Measurements from ENCODE around the gene DSE.

Gene DSE

DNA sequence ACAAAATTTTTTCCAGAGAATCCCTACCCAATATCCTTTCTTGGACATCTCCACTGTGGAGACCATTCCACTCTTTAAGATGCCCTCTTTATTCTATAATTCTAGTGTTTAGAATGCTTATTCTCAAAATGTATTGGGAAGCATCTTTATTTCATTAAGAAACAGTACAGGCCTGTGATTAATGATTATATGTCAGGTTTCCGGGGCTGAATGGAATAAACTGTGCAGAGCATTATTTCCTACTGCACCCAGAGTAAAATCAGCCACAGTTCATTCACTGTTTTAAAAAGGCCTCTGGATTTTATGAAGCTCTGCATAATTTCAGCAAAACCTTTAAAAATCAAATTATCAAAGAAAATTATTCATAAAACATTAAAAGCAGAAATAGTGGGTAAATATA, 42.6 kb downstream of the DSE start:
- DNase-seq (ENCODE audit: low spot score): no peak

DNA sequence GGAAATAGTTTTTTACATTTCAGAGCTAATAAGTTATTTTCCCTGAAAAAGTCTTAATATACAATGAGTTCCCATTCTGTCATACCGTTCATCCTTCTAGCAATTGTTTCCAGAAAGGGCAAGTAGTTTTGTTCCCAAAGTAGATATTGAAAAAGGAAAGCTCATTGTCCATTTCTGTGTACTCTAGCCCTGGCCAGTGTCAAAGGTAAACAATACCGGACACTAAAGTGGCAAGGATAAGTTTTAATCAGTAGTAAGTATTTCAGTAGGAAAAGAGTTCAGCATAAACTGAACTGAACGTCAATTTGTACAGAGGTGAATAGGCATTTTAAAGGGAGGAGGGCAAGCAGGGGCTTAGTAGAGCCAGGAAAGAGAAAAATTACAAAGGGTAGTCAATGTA, 46.9 kb downstream of the DSE start:
- DNase-seq (ENCODE audit: low spot score): no peak

- no peak for DNase-seq (ENCODE audit: low spot score)
Measured at GRCh38 chr6:116419069-116419786, 48.5 kb downstream of the DSE start.

- no peak for DNase-seq (ENCODE audit: low spot score)
Measured at GRCh38 chr6:116420341-116420740, 49.6 kb downstream of the DSE start.

- DNase-seq (ENCODE audit: low spot score): no peak
Measured at GRCh38 chr6:116422238-116422637, 51.5 kb downstream of the DSE start.

GRCh38 chr6:116424001-116424400, 53.3 kb downstream of the DSE start:
- DNase-seq (ENCODE audit: low spot score): no peak

GRCh38 chr6:116426551-116426950, 55.8 kb downstream of the DSE start:
- DNase-seq (ENCODE audit: low spot score): no peak

DNA sequence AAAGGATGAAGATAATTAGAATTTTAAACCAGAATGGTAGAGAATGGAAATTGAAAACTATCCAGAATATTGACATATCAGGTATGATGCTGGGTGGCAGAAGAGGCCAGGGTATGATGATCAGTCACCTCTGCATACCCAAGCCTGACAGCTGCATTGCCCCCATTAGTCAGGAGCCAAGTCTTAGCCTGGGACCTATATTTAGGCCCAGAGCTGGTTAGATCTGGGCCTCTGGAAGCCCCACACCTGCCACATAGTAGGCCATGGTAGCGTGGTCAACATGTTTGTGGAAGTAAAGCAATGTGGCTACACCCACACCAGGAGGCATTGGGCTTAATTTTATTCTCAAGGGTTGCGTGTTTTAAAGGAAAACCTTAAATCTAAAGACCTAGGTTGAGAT, 58.4 kb downstream of the DSE start:
- DNase-seq (ENCODE audit: low spot score): no peak

DNA sequence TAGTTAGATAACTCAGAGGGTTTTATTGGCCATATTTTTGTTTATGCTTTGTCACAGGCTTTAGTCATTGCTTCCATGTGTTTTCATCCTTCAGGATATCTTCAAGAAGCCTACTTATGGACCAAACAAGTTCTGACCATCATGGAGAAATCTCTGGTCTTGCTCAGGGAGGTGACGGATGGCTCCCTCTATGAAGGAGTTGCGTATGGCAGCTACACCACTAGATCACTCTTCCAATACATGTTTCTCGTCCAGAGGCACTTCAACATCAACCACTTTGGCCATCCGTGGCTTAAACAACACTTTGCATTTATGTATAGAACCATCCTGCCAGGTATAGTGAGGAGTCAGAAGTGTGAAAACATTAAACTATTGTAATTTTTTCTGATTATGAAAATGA, 60.1 kb downstream of the DSE start:
- DNase-seq (ENCODE audit: low spot score): no peak

- no peak for DNase-seq (ENCODE audit: low spot score)
Measured at GRCh38 chr6:116431964-116432595, 61.3 kb downstream of the DSE start.

- no peak for DNase-seq (ENCODE audit: low spot score)
Measured at GRCh38 chr6:116433206-116433712, 62.5 kb downstream of the DSE start.

DNA sequence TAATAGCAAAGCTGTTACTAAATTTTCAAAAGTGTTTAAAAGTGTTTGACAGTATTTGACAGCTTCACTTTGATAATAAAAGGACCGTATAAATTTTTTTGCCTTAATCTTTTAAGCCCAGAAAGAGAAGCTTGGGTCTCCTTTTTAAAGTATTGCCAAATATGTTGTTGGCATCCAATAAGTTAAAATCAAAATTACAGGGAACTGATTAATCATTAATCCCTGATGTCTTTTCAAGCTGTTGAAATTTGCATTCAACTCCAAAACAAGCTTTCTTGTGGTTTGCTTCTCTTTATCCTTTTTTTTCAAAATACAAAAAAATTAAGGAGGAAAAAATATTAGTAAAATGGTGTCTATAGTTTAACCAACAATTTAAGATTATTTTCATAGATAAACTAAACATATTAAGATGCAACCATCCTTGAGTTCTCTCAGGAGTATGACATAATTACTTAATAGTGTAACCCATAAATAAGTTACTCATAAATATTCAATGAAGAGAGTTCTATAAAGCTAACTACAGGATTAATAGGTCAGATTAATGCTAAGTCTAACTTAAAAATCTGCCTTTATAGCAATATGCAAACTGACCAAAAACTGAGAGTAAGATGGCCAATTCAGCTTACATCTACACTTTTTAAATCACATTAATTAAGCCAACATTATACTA, 63.4 kb downstream of the DSE start:
- DNase-seq (ENCODE audit: low spot score): no peak

DNA sequence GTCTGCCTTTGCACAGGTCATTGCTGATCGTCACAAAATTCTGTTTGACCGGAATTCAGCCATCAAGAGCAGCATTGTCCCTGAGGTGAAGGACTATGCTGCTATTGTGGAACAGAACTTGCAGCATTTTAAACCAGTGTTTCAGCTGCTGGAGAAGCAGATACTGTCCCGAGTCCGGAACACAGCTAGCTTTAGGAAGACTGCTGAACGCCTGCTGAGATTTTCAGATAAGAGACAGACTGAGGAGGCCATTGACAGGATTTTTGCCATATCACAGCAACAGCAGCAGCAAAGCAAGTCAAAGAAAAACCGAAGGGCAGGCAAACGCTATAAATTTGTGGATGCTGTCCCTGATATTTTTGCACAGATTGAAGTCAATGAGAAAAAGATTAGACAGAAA, 65.8 kb downstream of the DSE start:
- DNase-seq (ENCODE audit: low spot score): no peak

DNA sequence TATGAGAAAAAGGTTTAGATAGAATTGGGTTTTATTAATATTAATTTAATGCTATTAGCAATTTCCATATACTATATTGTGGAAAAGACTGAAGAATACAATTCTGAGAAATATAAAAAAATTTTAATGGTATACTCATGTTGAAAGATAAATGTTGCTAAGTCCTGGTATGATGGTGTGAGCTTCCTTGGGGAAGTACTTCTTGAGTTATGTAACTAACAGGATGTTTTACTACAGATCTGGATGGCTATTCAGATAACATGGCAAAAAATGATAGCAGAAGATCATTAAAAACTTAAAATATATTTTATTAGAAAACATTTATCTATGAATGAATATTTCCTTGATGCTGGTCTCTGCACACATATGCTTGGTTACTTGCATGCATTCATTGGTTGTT, 66.9 kb downstream of the DSE start:
- DNase-seq (ENCODE audit: low spot score): no peak

GRCh38 chr6:116438590-116439448, 68.1 kb downstream of the DSE start:
- no peak for DNase-seq (ENCODE audit: low spot score)

- DNase-seq (ENCODE audit: low spot score): no peak
Measured at GRCh38 chr6:116439522-116440051, 68.8 kb downstream of the DSE start.

GRCh38 chr6:116443105-116443504, 72.4 kb downstream of the DSE start:
- no peak for DNase-seq (ENCODE audit: low spot score)

- DNase-seq (ENCODE audit: low spot score): no peak
Measured at GRCh38 chr6:116444092-116444491, 73.3 kb downstream of the DSE start.

DNA sequence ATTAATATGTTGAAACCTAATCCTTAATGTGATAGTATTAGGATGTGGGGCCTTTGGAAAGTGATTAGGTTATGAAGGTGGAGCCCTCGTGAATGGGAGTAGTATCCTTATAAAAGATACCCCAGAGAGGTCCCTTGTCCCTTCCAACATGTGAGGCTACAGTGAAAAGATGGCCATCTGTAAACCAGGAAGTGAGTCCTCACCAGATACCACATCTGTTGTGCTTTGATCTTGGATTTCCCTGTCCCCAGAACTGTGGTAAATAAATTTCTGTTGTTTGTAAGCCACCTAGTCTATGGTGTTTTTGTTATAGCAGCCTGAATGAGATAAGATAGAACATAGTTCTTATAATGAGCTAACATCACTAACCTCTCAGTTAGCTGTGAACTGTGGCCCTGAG, 73.8 kb downstream of the DSE start:
- no peak for DNase-seq (ENCODE audit: low spot score)

DNA sequence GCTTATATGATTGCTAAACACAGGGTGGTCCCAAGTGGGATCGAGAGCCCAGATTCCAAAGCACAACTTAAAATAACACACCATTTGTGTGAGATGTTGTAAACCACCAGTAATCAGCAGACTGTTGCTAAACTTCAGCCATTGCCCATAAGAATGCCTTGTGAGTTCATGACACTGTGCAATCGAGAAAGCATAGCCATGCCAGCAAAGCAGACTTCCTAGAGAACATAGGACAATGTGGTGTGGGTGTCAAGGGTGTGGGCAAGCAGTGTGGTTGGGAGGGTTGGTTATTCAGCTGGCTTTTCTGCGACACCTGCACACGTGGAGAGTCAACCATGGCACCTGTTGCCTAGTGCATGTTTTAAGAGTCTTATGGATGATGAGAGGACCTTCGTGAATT, 74.4 kb downstream of the DSE start:
- no peak for DNase-seq (ENCODE audit: low spot score)

DNA sequence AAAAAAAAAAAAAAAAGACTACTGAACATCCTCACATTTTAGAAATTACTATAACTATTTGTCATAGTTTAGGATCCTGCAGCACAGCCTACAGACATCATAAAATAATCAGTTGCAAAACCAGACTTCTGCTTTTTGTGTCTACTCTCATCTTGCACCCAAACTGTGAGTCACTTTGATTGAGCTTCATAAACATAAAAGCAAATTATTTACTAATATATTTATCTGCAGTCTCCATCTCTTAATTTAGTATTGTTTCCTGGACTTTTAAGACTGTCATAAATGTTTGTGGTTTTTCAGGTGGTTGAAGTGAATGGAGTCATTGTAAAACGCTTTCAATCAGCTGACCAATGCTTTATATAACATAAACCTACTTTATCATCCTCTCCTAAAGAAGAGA, 75.7 kb downstream of the DSE start:
- DNase-seq (ENCODE audit: low spot score): no peak

- DNase-seq (ENCODE audit: low spot score): no peak
Measured at GRCh38 chr6:116447052-116447451, 76.3 kb downstream of the DSE start.
